Kidney (tissue), 14 donors: ENCODE measurements around the gene MIF4GD. TPM values are rescaled to one million over a fixed set of nuclear protein-coding genes. Genes with fewer than 3 reads are reported as not detected.

Experiments used
- DNase-seq, 5 donors: peaks; one replicate each; pipeline ENCODE4 v3.0.0-alpha.2; 2013 to 2020
- FAIRE-seq: peaks from 2 replicates; lab custom pipeline; 2012; peaks lifted over from hg19 to GRCh38; lab: Jason Lieb, UNC
- H3K27ac ChIP-seq, 2 donors: one replicate each; pipeline ENCODE4 v1.7.0; 2013; ENCODE audit warnings: low read depth in 2 of 2, low read length in 2 of 2, inconsistent platforms in 1 of 2
- H3K27me3 ChIP-seq: one replicate; pipeline ENCODE4 v1.7.1; 2013; ENCODE audit warnings: low read length, inconsistent platforms; ENCODE audit not compliant: control insufficient read depth, insufficient read depth
- H3K36me3 ChIP-seq, 3 donors: one replicate each; pipeline versions ENCODE4 v1.7.0 to v1.7.1; 2013; ENCODE audit warnings: low read length in 3 of 3, control low read depth in 1 of 3, inconsistent platforms in 1 of 3; ENCODE audit not compliant: insufficient read depth in 3 of 3, control insufficient read depth in 2 of 3
- H3K4me1 ChIP-seq, 3 donors: one replicate each; pipeline versions ENCODE4 v1.7.0 to v1.7.1; 2013; ENCODE audit warnings: low read length in 3 of 3, inconsistent platforms in 1 of 3, low read depth in 1 of 3; ENCODE audit not compliant: control insufficient read depth in 2 of 3, insufficient read depth in 2 of 3
- H3K4me3 ChIP-seq, 3 donors: one replicate each; pipeline versions ENCODE4 v1.7.0 to v1.8.1; 2013; ENCODE audit warnings: low read length in 3 of 3, control low read depth in 1 of 3, inconsistent platforms in 1 of 3
- H3K9ac ChIP-seq, 3 donors: one replicate each; pipeline versions ENCODE4 v1.7.0 to v1.7.1; 2013; ENCODE audit warnings: low read length in 3 of 3, control low read depth in 1 of 3, inconsistent platforms in 1 of 3
- H3K9me3 ChIP-seq, 3 donors: one replicate each; pipeline versions ENCODE4 v1.7.0 to v1.7.1; 2013; ENCODE audit warnings: low read length in 3 of 3, control low read depth in 1 of 3, inconsistent platforms in 1 of 3; ENCODE audit not compliant: control insufficient read depth in 2 of 3, insufficient read depth in 1 of 3
- CTCF ChIP-seq: IDR thresholded peaks from 3 replicates; pipeline ENCODE4 v1.5.1; 2012; ENCODE audit warnings: mild to moderate bottlenecking, moderate library complexity, borderline replicate concordance; ENCODE audit not compliant: insufficient read depth; ENCODE audit errors: extremely low read depth
- intact Hi-C: fragments of 100-400 bp; cut with DNase I; formaldehyde crosslinking; loops from one replicate; pipeline ENCODE4 v1.11.1; 2022
- polyA plus RNA-seq: library from polyadenylated mRNA; stranded (reverse); fragments of 350-450 nt; fragmentation: Illumina TruSeq; extraction: RNeasy Lipid Tissue Mini Kit (QIAGEN cat#74804); gene quantifications from one replicate; pipeline ENCODE4 v1.2.3, GENCODE V29; 2014; ENCODE audit warnings: low read depth, low replicate concordance; ENCODE audit not compliant: insufficient read depth
- total RNA-seq: library from RNA; stranded (reverse); fragmentation: NEBNext Ultra II Directional; extraction: Animal tissue kit (Norgen Biotek cat#: 25700); gene quantifications from one replicate; pipeline ENCODE4 v1.2.1, GENCODE V29; 2021
- donor health status: control.
- donor health status: control.
- donor health status: control.
- donor health status: control.
- donor health status: control.
- donor health status: DM: yes; HTN: yes; CAD: no.
- donor health status: Normal renal cell carcinoma (clear cell type).

The MIF4GD gene
- total and polyA plus RNA-seq, 2 donors from 2014 or later, result 28.2 to 30.1 TPM

GRCh38 chr17:75242461-75243042 lies 28.5 kb downstream of the MIF4GD start:
- no peak for TF ChIP-seq CTCF
- peaks cover 8 to 68% (median 42%) of the 10 kb centered on the region in 3 donors for H3K36me3 ChIP-seq
- intact Hi-C loops, result no loop called here
- H3K9me3 ChIP-seq, result no peaks in the 10 kb centered on the region
- no peak overlapping the region for H3K4me3 ChIP-seq
- FAIRE-seq, result no peak
- peaks cover 0 to 2% (median 0%) of the 10 kb centered on the region in 3 donors for H3K4me1 ChIP-seq
- no peak overlapping the region for H3K9ac ChIP-seq
- DNase-seq, result peak in 1 of 5 donors; percentile 25
- H3K27ac ChIP-seq, result no peak overlapping the region
- H3K27me3 ChIP-seq, result no peaks in the 10 kb centered on the region

- no peak overlapping the region for H3K4me3 ChIP-seq
- no peaks in the 10 kb centered on the region for H3K9me3 ChIP-seq
- intact Hi-C loops, result no loop called here
- DNase-seq (no peak), FAIRE-seq (no peak)
- no peak for TF ChIP-seq CTCF
- H3K9ac ChIP-seq, result no peak overlapping the region
- H3K27ac ChIP-seq, result no peak overlapping the region
- H3K4me1 ChIP-seq, result peaks cover 0 to 2% (median 0%) of the 10 kb centered on the region in 3 donors
- no peaks in the 10 kb centered on the region for H3K27me3 ChIP-seq
- H3K36me3 ChIP-seq, result peaks cover 8 to 72% (median 45%) of the 10 kb centered on the region in 3 donors
Observed at GRCh38 chr17:75241996-75242460, 29.0 kb downstream of the MIF4GD start.

GRCh38 chr17:75241502-75241901 lies 29.5 kb downstream of the MIF4GD start:
- H3K4me1 ChIP-seq, result peaks cover 0 to 2% (median 0%) of the 10 kb centered on the region in 3 donors
- no peaks in the 10 kb centered on the region for H3K27me3 ChIP-seq
- FAIRE-seq, result no peak
- H3K4me3 ChIP-seq, result no peak overlapping the region
- no peak for TF ChIP-seq CTCF
- peaks cover 8 to 73% (median 45%) of the 10 kb centered on the region in 3 donors for H3K36me3 ChIP-seq
- intact Hi-C loops, result no loop called here
- H3K27ac ChIP-seq, result no peak overlapping the region
- DNase-seq, result no peak
- no peaks in the 10 kb centered on the region for H3K9me3 ChIP-seq
- H3K9ac ChIP-seq, result no peak overlapping the region

- H3K36me3 ChIP-seq, result peaks cover 8 to 72% (median 45%) of the 10 kb centered on the region in 3 donors
- H3K27ac ChIP-seq, result no peak overlapping the region
- H3K4me1 ChIP-seq, result peaks cover 0 to 2% (median 0%) of the 10 kb centered on the region in 3 donors
- TF ChIP-seq CTCF, result no peak
- H3K4me3 ChIP-seq, result no peak overlapping the region
- H3K9ac ChIP-seq, result no peak overlapping the region
- H3K9me3 ChIP-seq, result no peaks in the 10 kb centered on the region
- intact Hi-C loops, result no loop called here
- DNase-seq, result no peak
- no peaks in the 10 kb centered on the region for H3K27me3 ChIP-seq
- FAIRE-seq, result no peak
Observed at GRCh38 chr17:75241143-75241430, 29.9 kb downstream of the MIF4GD start.
